GM03348 (cell line): ENCODE measurements around the gene TRIM8.

Source experiments
- DNase-seq: peaks from one replicate; pipeline ENCODE4 v3.0.0; 2012; ENCODE audit warnings: low spot score

Gene TRIM8

DNA sequence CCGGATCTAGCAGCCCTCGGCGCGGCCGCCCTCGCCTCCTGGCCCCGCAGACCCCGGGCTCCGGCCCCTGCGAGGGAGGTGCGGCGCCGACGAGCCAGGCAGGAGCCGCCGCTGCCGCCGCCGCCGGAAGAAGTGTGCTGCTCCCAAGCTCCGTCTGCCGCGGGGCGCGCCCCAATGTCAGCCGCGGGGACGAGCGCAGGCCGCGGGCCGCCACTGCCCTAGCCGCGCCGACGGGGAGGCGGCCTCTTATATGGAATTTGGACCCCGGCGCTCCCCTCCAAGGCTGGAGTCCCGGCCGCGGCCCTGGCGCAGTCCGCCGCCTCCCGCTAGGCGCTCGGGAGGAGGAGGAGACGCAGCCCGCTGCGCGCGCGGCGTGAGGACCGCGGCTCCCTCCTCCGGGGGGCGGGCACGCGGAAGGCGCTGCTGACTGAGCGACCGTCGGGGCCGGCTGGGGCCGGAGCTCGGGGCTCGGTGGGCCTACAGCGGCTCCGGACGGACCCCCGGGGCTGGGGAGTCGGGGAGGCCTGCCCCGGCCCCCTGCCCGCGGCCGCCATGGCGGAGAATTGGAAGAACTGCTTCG is at the start of gene TRIM8:
TRIM8 (plus strand) TSS at position 414 of the 580 bp plus-strand sequence; CDS start at position 553, 139 bp downstream.
- DNase-seq, result peak; percentile 49

GRCh38 chr10:102595293-102595692 is 49.0 kb upstream of the TRIM8 start:
- DNase-seq, result no peak

- no peak for DNase-seq
These were observed 48.4 kb upstream of the TRIM8 start for GRCh38 chr10:102595897-102596296.

DNA sequence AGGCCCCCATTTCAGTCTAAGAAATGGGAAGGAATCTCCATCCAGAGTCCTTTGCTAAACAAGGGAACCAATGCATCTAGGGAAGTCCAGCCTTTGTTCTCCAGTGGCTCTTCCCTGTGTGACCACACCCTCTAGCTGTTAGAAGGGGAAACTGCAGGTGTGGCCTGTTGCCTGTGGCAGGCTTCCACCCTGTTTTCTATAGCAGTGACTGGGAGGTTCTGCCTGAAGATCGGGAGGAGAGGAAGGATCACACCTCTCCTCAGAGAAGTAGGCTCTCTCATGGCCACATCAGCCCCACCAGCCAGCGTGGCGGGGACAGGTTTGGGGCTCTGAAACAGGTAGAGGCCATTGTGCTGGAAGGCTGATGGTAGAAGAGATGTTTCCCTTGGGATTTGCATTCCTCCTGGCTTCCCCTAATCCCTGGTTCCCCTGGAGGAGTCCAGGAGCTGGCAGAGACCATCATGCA is 47.7 kb upstream of the TRIM8 start:
- DNase-seq, result peak; percentile 74

- no peak for DNase-seq
These were observed 46.9 kb upstream of the TRIM8 start for GRCh38 chr10:102597131-102597991.

GRCh38 chr10:102598243-102598642 is 46.0 kb upstream of the TRIM8 start:
- no peak for DNase-seq

- DNase-seq, result no peak
These were observed 44.5 kb upstream of the TRIM8 start for GRCh38 chr10:102599565-102600327.

DNA sequence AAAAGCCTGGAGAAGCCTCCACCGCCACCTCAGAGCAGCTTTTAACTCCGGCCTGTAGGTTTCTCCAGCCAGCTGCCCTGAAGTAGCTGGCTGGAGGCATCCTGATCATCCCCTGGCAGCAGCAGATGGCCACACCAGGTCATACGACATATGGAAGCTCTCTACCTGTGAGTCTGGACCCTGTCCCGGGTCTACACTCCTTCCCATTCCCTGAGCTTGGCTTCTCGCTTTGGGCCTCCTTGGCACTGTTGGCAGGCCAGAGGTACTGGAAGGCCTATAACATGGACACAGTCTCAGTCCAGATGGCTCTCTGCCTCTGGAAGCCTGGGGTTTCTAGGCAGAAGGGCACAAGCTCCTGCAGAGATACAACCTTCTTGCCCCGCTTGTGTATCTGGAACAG is 43.5 kb upstream of the TRIM8 start:
- DNase-seq, result no peak

- no peak for DNase-seq
These were observed 42.6 kb upstream of the TRIM8 start for GRCh38 chr10:102601639-102602038.

GRCh38 chr10:102602272-102603045 is 41.8 kb upstream of the TRIM8 start:
- peak; percentile 88 for DNase-seq

DNA sequence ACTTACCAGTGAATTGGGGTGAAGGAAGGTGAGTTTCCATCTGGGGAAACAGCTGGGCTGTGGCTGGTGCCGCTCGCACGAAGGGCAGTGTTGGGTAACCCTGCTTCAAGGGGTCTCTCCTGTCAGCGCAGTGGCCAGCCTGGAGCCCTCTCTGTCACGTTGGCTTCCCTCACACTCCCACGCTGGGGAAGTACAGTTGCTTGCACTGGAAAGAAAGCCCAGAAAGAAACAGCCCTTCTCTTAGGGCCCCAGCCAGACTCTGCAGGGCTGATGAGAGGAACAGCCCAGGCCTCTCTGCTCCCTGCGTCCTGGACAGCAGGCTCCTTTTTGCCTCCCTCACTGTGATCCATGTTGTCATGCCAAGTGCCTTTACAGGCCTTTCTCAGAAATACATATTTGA is 40.3 kb upstream of the TRIM8 start:
- DNase-seq, result no peak

DNA sequence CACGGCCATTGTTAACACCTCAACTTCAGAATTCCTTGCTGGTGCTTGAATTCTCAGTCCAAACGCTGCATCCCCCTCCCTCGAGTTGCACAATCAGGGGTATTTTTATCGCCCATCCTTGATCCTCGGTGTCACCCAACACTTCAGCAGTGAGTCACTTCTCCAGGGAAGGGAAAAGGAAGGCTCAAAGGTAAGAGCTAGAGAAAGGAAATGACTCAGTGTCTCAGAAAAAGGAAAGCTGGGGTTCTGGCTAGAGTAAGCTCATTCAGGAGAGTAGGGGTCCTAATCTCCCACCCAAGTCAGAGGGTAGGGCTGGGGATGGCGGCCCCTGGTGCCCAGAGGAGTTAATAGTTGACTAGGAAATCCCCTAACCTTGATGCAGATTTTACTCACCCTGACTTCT is 39.8 kb upstream of the TRIM8 start:
- peak; percentile 67 for DNase-seq

GRCh38 chr10:102605712-102606111 is 38.6 kb upstream of the TRIM8 start:
- peak; percentile 54 for DNase-seq

- no peak for DNase-seq
These were observed 35.8 kb upstream of the TRIM8 start for GRCh38 chr10:102608487-102608886.

GRCh38 chr10:102610441-102610887 is 33.8 kb upstream of the TRIM8 start:
- no peak for DNase-seq

DNA sequence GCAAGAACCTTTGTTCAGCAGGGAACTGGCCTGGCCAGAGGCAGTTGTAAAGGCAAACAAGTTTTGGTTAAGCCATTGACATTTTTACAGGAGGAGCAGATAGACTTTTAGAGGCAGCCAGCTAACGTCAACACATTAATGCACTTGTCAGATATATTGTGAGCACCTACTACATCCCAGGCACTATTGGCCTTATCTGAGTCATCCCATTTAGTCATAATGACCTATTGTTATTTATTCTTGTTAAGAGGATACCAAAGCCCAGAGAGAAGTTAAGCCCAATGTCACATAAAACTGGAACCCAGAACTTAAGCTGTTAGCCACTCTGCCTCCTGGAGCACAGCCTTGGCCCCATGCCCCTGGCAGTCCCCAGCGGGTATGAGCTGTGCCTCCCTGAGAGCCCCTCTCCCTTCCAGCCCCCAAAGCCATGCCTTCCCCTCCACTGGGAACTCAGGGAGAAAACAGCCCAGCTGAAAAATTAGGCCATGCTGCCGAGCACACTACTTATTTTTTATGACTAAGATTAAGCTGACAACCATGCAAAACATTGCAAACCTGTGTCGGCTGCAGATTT is 32.7 kb upstream of the TRIM8 start:
- no peak for DNase-seq

- no peak for DNase-seq
These were observed 31.4 kb upstream of the TRIM8 start for GRCh38 chr10:102612964-102613275.

DNA sequence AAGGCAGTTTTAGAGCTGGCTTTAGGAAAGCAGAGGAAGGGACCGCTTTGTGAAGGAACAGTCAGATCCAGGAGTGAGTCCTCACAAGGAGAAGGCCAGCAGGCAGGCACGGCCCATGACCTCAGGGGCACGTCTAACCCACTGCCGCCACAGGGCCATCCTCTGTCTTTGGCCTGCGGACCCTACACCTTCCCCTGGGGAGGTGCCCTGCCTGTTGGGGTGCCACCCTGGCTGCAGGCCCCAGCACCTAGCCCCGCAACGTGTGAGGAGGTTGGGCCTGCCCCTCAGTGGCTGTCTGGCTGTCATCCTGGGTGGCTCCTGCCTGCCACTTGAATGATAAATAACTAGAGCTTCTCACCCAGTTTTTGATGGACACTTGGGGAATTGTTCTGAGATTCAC is 31.0 kb upstream of the TRIM8 start:
- no peak for DNase-seq

DNA sequence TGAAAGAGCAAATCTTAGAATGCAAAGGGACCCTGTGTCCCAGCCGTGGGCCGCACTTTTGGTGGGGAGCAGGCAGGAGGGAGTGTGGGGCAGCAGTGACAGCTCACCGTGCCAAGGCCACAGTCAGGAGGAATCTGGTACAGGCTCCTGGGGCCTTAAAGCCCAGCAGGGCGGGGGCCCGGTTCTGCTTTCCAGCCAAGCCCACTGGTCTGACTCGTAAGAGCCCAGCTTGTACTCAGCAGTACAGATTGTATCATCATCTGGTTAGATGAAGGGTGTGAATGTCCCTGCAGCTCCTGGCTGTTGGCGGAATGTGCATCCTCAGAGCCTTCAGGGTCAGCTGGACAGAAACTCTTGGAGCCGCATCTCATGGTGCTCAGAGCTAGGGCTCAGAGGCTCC is 30.5 kb upstream of the TRIM8 start:
- no peak for DNase-seq

- DNase-seq, result no peak
These were observed 29.4 kb upstream of the TRIM8 start for GRCh38 chr10:102614888-102615287.

DNA sequence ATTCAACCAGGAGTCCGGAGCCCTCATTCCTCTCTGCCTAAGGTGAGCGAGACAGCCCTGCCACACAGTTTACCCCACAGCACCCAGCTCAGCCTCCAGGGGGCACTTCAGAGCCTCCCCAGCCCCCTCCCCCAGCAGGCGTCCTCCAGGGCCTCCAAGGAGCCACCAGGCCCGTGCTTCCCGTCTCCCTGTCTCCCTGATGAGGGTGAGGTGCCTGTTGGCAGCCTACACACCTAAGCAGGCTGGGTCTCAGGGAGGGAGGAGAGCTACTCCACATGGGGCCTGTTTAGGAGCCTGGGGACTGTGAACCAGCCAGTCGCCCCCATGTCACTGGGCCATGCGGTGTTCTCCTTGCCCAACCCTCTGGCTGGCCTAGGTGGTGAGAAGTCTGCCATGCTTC is 28.9 kb upstream of the TRIM8 start:
- no peak for DNase-seq
